ENCODE results near the gene SLC6A5.

The SLC6A5 gene

DNA sequence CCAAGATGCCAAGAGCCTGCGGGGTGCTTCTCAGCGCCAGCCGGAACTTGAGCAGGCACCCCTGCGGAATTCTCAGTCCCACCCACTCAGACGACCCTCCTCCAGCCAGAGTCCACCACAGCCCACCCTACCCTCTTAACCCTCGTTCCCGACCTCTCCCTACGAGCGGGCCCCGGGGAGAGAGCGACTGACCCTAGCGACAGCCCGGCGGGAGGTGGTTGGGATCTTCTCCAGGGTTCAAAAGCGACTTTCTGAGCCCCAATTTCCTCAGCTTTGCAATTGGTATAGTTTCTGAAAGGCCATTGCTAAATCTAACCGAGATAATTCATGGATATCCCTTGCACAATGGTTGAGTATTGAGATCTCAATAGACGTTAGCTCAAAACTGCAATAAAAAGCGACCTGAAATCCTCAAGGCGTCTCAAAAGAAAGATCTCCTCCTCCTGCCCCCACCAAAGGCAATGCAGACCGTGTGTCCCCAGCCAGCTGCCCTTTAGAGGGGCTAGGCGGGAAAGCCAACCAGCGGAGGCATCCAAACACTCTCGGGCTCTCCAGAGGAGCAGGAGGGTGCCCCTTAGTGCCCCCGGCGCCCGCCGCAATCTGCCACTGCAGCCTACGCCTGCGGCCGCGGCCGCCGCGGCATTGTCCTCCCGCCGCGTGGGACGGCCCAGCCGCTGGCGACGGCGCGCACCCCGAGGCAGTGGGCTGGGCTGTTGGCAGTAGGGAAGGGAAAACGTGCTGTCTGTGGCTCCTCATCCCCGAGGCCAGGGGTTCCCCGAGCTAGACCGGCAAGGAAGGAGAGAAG is 1.5 kb upstream of the SLC6A5 start:
- TF ChIP-seq, protein P1, sequence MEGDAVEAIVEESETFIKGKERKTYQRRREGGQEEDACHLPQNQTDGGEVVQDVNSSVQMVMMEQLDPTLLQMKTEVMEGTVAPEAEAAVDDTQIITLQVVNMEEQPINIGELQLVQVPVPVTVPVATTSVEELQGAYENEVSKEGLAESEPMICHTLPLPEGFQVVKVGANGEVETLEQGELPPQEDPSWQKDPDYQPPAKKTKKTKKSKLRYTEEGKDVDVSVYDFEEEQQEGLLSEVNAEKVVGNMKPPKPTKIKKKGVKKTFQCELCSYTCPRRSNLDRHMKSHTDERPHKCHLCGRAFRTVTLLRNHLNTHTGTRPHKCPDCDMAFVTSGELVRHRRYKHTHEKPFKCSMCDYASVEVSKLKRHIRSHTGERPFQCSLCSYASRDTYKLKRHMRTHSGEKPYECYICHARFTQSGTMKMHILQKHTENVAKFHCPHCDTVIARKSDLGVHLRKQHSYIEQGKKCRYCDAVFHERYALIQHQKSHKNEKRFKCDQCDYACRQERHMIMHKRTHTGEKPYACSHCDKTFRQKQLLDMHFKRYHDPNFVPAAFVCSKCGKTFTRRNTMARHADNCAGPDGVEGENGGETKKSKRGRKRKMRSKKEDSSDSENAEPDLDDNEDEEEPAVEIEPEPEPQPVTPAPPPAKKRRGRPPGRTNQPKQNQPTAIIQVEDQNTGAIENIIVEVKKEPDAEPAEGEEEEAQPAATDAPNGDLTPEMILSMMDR (IDR thresholded peaks at IDR 0.05; ENCODE audit: low read depth, low read length) = no peak
- H3K4me3 ChIP-seq (ENCODE audit: low read depth, low read length) = no peak overlapping the region

DNA sequence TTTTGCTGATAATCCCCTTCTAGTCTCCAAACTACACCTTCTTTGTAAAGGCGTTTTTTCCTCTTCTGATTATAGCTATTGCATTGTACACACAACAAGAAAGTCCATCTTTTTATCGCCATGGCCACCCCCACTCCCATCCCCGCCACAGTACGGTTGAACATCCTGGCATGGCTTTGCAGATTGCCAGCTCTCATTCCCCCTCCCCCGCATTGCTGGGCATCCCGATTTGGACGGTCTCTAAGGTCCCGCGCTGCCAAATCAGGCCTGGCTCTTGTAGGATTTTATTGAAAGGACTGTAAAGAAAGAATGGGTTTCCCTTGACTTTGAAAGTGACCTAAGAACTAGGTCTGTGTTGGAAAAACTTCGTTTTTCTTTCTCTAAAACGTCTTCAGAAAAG is 916 bp upstream of the SLC6A5 start:
- TF ChIP-seq, protein P1 (IDR thresholded peaks at IDR 0.05; ENCODE audit: low read depth, low read length) = no peak
- H3K4me3 ChIP-seq (ENCODE audit: low read depth, low read length) = no peak overlapping the region

DNA sequence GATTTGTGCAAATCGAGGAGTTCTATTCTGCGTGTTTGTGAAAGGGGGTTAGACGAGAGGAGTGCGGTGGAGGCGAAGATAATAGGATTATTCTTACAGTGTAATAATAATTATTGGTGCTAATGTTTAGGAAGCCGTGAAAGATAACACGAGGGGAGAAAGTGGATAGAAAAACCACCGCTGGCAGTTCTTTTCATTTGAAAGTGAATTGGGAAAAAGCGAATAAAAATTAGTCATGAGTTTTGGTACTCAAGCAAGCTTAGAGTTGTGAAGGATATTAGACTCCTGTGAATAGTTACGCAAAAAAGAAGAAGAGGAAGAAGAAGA is 575 bp downstream of the SLC6A5 start:
- TF ChIP-seq, protein P1 (IDR thresholded peaks at IDR 0.05; ENCODE audit: low read depth, low read length) = no peak
- no peak overlapping the region for H3K4me3 ChIP-seq (ENCODE audit: low read depth, low read length)

DNA sequence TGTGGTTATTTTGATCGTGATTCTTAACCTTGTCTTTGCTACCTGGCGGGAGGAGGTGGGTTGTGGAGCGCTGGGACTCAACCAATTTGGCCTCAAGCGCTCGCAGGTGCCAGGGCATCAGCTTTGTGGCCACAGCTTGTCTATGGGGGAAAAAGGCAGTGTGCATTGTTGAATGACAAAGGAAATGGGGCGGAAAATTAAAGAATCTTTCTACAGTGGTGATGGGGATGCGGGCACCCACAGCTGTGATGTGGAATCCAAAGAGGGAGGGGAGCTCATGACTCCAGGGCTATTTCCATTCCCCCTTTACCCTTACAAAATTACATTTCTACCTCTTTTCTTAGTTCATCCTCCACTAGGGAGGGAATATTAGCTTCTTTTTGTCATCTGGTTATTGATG is 1.1 kb downstream of the SLC6A5 start:
- no peak overlapping the region for H3K4me3 ChIP-seq (ENCODE audit: low read depth, low read length)
- TF ChIP-seq, protein P1 (IDR thresholded peaks at IDR 0.05; ENCODE audit: low read depth, low read length) = no peak

DNA sequence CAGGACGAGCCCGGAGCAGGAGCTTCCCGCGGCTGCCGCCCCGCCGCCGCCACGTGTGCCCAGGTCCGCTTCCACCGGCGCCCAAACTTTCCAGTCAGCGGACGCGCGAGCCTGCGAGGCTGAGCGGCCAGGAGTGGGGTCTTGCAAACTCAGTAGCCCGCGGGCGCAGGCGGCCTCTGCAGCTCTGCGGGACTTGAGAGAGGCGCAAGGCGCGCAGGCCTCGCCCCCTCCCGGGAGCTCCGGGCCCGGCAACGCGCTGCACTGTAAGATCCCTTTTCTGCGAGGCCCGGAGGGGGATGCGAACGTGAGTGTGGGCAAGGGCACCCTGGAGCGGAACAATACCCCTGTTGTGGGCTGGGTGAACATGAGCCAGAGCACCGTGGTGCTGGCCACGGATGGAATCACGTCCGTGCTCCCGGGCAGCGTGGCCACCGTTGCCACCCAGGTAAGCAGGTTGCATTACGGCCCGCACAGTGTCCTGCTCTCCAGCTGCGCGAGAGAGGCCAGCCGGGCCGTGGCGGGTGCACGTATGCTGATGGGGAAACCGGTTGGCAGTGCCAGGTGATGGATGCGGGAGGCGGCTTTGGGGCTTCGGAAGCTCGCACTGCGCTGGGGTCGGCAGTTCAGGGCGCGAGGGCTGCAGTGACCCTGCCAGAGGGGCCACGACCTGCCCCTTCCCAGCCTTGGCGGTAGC is 2.0 kb downstream of the SLC6A5 start:
- no peak overlapping the region for H3K4me3 ChIP-seq (ENCODE audit: low read depth, low read length)
- TF ChIP-seq, protein P1 (IDR thresholded peaks at IDR 0.05; ENCODE audit: low read depth, low read length) = no peak

DNA sequence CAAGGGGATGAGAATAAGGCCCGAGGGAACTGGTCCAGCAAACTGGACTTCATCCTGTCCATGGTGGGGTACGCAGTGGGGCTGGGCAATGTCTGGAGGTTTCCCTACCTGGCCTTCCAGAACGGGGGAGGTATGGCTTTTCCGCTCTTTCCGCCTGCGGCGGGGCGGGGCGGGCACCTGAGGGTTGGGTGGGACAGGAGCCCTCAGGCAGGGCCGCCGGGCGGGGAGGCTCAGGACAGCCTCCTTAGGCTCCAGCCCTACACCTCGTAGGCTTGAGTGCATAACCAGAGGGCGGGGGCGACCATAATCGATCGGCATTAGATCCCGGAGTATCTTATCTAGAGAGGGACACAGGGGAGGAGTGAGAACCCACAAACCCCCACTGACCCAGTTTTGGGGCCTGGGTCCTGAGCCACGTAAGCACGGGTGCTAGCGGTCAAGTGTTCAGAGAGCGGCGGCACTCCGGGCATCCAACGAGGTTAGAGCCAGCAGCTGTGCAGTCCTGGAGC is 4.9 kb downstream of the SLC6A5 start:
- TF ChIP-seq, protein P1 (IDR thresholded peaks at IDR 0.05; ENCODE audit: low read depth, low read length) = no peak
- no peak overlapping the region for H3K4me3 ChIP-seq (ENCODE audit: low read depth, low read length)

Data from WI38 (cell line).